HS-27A (cell line): ENCODE results near the gene SLC12A6.

ENCODE experiments used
- DNase-seq: peaks from one replicate; pipeline ENCODE4 v3.0.0-alpha.2; 2012; ENCODE audit warnings: low read depth, missing footprints

SLC12A6 gene

GRCh38 chr15:34259566-34259965 lies 78.0 kb downstream of the SLC12A6 start:
- DNase-seq, result no peak

- no peak for DNase-seq
Observed at GRCh38 chr15:34258151-34258550, 79.4 kb downstream of the SLC12A6 start.

- no peak for DNase-seq
Observed at GRCh38 chr15:34252545-34252944, 85.0 kb downstream of the SLC12A6 start.

GRCh38 chr15:34248190-34248589 lies 89.4 kb downstream of the SLC12A6 start:
- no peak for DNase-seq

GRCh38 chr15:34246276-34246976 lies 91.2 kb downstream of the SLC12A6 start:
- no peak for DNase-seq

GRCh38 chr15:34243226-34243625 lies 94.4 kb downstream of the SLC12A6 start:
- DNase-seq, result no peak

GRCh38 chr15:34242331-34242710 lies 95.3 kb downstream of the SLC12A6 start:
- no peak for DNase-seq

GRCh38 chr15:34241376-34242330 lies 95.9 kb downstream of the SLC12A6 start:
- no peak for DNase-seq

- DNase-seq, result no peak
Observed at GRCh38 chr15:34240537-34240936, 97.0 kb downstream of the SLC12A6 start.

- peak; percentile 87 for DNase-seq
Observed at GRCh38 chr15:34239151-34239808, 98.3 kb downstream of the SLC12A6 start.

GRCh38 chr15:34233614-34234013 lies 104.0 kb downstream of the SLC12A6 start:
- DNase-seq, result no peak

- DNase-seq, result no peak
Observed at GRCh38 chr15:34223904-34224596, 113.5 kb downstream of the SLC12A6 start.

GRCh38 chr15:34217587-34218225 lies 119.9 kb downstream of the SLC12A6 start:
- DNase-seq, result no peak

GRCh38 chr15:34216527-34217270 lies 120.9 kb downstream of the SLC12A6 start:
- DNase-seq, result no peak

- no peak for DNase-seq
Observed at GRCh38 chr15:34214135-34214534, 123.4 kb downstream of the SLC12A6 start.

GRCh38 chr15:34213690-34214089 lies 123.9 kb downstream of the SLC12A6 start:
- DNase-seq, result no peak

GRCh38 chr15:34209421-34210282 lies 127.9 kb downstream of the SLC12A6 start, which contains the start of gene KATNBL1:
TSS of gene KATNBL1 (minus strand) at chr15:34210096. CDS start at chr15:34163676, 46,420 bp downstream.
- DNase-seq, result peak; percentile 79

GRCh38 chr15:34206011-34206410 lies 131.6 kb downstream of the SLC12A6 start:
- no peak for DNase-seq

GRCh38 chr15:34203936-34204335 lies 133.6 kb downstream of the SLC12A6 start:
- DNase-seq, result no peak

- no peak for DNase-seq
Observed at GRCh38 chr15:34203305-34203704, 134.3 kb downstream of the SLC12A6 start.
